Stomach (tissue), 9 donors: ENCODE measurements around the gene NPC1L1. TPM values are rescaled to one million over a fixed set of nuclear protein-coding genes. Genes with fewer than 3 reads are reported as not detected.
"Not testable (repeated sequence)": the region's sequence is repeated elsewhere in the genome, so short reads cannot be mapped to it uniquely, and the experiment has no call there.

Experiments used
- DNase-seq, 2 donors: peaks; one replicate each; pipeline versions ENCODE4 v3.0.0 to v3.0.0-alpha.2; 2013 to 2019
- H3K27ac ChIP-seq, 5 donors: fragments of 200-600 bp in 4 of 5; sonication (generic) in 4 of 5; one replicate each; pipeline ENCODE4 v1.5.1; 2013 to 2019; ENCODE audit warnings: mild to moderate bottlenecking in 1 of 5, moderate library complexity in 1 of 5
- H3K27me3 ChIP-seq, 3 donors: fragments of 200-600 bp; sonication (generic); one replicate each; pipeline ENCODE4 v1.5.1; 2017 to 2019; ENCODE audit warnings: mixed run types in 1 of 3
- H3K36me3 ChIP-seq, 4 donors: fragments of 200-600 bp; sonication (generic); 1 replicate in 3 of 4; 2 replicates in 1 of 4; pipeline ENCODE4 v1.5.1; 2016 to 2019
- H3K4me1 ChIP-seq, 4 donors: fragments of 200-600 bp; sonication (generic); one replicate each; pipeline ENCODE4 v1.5.1; 2016 to 2019
- H3K4me3 ChIP-seq, 4 donors: fragments of 200-600 bp; sonication (generic) in 3 of 4; one replicate each; pipeline ENCODE4 v1.5.1; 2016 to 2019; ENCODE audit warnings: mild to moderate bottlenecking in 1 of 4
- H3K9me3 ChIP-seq, 4 donors: fragments of 200-600 bp; sonication (generic); one replicate each; pipeline ENCODE4 v1.5.1; 2016 to 2019
- EP300 ChIP-seq: sonication (generic); formaldehyde crosslinking; IDR thresholded peaks from one replicate; pipeline ENCODE4 v1.6.1; 2017; ENCODE audit warnings: antibody characterized with exemption
- POLR2A ChIP-seq, 4 donors: fragments of 450-650 bp; IDR thresholded peaks; one replicate each; pipeline ENCODE4 v1.6.1; 2016; ENCODE audit warnings: antibody characterized with exemption in 4 of 4, control low read depth in 2 of 4, mild to moderate bottlenecking in 1 of 4, moderate library complexity in 1 of 4
- POLR2AphosphoS5 ChIP-seq, 3 donors: sonication (generic); formaldehyde crosslinking; IDR thresholded peaks; one replicate each; pipeline ENCODE4 v1.6.1; 2016; ENCODE audit warnings: antibody characterized with exemption in 3 of 3
- WGBS, 5 donors: extraction: QIAGEN DNeasy Blood & Tissue Kit in 3 of 5; methylation state at CpG; one replicate each; pipeline versions ENCODE4 v1.1.5 to v1.1.7; 2013 to 2018; 5-methylcytosine and 5-hydroxymethylcytosine counted together
- intact Hi-C: fragments of 100-400 bp; cut with DNase I; formaldehyde crosslinking; loops from one replicate; pipeline ENCODE4 v1.15.1; 2023; ENCODE audit warnings: low total_unique reads
- polyA plus RNA-seq, 3 donors: library from polyadenylated mRNA; stranded (reverse); fragments of 200-250 nt; gene quantifications; one replicate each; pipeline ENCODE4 v1.2.3, GENCODE V29; 2013
- total RNA-seq, 5 donors: library from RNA; depleted of rRNA; stranded (reverse); fragments of >200 nt; gene quantifications; one replicate each; pipeline versions ENCODE4 v1.1.0 to v1.2.3, GENCODE V29; 2014 to 2016
- TF ChIP-seq, protein P1 (sequence below), 7 experiments: fragments of 450-650 bp in 4 of 7; fragments of 200-600 bp in 3 of 7; sonication (generic) in 3 of 7; IDR thresholded peaks; one replicate each; pipeline ENCODE4 v1.5.1; 2016 to 2019; ENCODE audit warnings: antibody characterized with exemption in 7 of 7, control low read depth in 2 of 7, mild to moderate bottlenecking in 1 of 7
- donor health status: healthy with polysubstance abuse.
- donor health status: Bipolar disorder and iron deficiency.
- donor health status: healthy.

The NPC1L1 gene
- total and polyA plus RNA-seq, 8 donors = 0.12 to 4.9 (median 1.1) TPM; not detected in 3

DNA sequence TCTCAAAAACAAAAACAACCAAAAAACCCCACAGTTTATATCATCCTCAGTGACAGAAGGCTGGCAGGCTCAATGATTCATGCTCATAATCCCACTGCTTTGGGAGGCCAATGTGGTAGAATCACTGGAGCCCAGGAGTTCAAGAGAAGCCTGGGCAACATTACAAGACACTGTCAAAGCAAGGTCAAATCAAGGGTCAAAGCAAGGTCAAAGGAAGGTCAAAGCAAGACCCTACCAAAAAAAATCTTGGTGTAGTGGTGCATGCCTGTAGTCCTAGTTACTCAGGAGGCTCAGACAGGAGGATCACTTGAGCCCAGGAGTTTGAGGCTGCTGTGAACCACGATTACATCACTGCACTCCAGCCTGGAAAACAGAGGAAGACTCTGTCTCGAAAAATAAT, 14.2 kb upstream of the NPC1L1 start:
- intact Hi-C loops = no loop called here
- Histone ChIP-seq H3K4me3 (no peak overlapping the region), H3K4me1 (no peaks in the 10 kb centered on the region), H3K27ac (no peak overlapping the region), H3K36me3 (no peaks in the 10 kb centered on the region), H3K27me3 (no peaks in the 10 kb centered on the region), H3K9me3 (no peaks in the 10 kb centered on the region)
- TF ChIP-seq EP300 (no peak), POLR2AphosphoS5 (IDR thresholded peaks at IDR 0.05) (no peak), POLR2A (IDR thresholded peaks at IDR 0.05) (no peak)
- TF ChIP-seq, protein P1, sequence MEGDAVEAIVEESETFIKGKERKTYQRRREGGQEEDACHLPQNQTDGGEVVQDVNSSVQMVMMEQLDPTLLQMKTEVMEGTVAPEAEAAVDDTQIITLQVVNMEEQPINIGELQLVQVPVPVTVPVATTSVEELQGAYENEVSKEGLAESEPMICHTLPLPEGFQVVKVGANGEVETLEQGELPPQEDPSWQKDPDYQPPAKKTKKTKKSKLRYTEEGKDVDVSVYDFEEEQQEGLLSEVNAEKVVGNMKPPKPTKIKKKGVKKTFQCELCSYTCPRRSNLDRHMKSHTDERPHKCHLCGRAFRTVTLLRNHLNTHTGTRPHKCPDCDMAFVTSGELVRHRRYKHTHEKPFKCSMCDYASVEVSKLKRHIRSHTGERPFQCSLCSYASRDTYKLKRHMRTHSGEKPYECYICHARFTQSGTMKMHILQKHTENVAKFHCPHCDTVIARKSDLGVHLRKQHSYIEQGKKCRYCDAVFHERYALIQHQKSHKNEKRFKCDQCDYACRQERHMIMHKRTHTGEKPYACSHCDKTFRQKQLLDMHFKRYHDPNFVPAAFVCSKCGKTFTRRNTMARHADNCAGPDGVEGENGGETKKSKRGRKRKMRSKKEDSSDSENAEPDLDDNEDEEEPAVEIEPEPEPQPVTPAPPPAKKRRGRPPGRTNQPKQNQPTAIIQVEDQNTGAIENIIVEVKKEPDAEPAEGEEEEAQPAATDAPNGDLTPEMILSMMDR (IDR thresholded peaks at IDR 0.05) = no peak
- 68 to 85% (median 82%) methylated on average over 2 of the region's 2 CpGs for WGBS, 5 donors
- no peak for DNase-seq

DNA sequence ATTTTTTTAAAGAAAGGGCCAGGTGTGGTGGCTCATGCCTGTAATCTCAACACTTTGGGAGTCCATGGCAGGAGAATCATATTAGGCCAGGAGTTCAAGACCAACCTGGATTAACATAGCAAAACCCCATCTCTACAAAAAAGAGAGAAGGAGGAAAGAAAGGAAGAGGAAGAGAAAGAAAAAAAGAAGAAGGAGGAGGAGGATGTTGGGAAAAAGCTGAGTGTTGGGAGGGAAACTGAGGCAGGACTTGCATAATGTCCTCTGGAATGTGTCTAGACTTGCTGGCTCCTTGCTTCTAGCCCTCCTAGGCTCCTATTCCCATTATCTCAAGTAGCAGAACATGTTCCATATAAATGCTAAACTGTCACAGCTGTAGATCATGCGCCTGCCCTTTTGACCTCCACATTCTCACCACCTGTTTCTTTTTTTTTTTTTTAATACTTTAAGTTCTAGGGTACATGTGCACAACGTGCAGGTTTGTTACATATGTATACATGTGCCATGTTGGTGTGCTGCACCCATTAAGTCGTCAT, 11.4 kb upstream of the NPC1L1 start:
- WGBS, 5 donors = 55 to 77% (median 73%) methylated on average over 3 of the region's 3 CpGs
- H3K36me3 ChIP-seq, H3K4me1 ChIP-seq, H3K9me3 ChIP-seq, DNase-seq, intact Hi-C loops, H3K4me3 ChIP-seq, H3K27ac ChIP-seq, H3K27me3 ChIP-seq: not testable (repeated sequence)

DNA sequence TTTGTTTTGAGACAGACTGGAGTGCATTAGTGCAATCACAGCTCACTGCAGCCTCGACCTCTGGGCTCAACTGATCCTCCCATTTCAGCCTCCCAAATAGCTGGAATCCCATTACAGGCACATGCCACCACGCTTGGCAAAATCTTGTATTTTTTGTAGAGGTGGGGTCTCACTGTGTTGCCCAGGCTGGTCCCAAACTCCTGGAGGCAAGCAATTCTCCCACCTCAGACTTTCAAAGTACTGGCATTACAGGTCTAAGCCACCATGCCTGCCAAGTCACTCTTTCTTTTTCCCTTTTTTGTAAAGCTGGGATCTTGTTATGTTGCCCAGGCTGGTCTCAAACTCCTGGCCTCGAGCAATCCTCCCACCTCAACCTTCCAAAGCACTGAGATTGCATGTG, 8.3 kb upstream of the NPC1L1 start:
- H3K36me3 ChIP-seq = no peaks in the 10 kb centered on the region
- no peaks in the 10 kb centered on the region for H3K9me3 ChIP-seq
- DNase-seq = no peak
- H3K4me3 ChIP-seq = no peak overlapping the region
- WGBS, 5 donors = 70 to 79% (median 75%) methylated on average over 3 of the region's 3 CpGs
- no peak overlapping the region for H3K27ac ChIP-seq
- TF ChIP-seq POLR2AphosphoS5 (IDR thresholded peaks at IDR 0.05) = no peak
- TF ChIP-seq, protein P1 (IDR thresholded peaks at IDR 0.05) = no peak
- TF ChIP-seq EP300 = no peak
- TF ChIP-seq POLR2A (IDR thresholded peaks at IDR 0.05) = no peak
- H3K27me3 ChIP-seq = no peaks in the 10 kb centered on the region
- no peaks in the 10 kb centered on the region for H3K4me1 ChIP-seq
- intact Hi-C loops = no loop called here

DNA sequence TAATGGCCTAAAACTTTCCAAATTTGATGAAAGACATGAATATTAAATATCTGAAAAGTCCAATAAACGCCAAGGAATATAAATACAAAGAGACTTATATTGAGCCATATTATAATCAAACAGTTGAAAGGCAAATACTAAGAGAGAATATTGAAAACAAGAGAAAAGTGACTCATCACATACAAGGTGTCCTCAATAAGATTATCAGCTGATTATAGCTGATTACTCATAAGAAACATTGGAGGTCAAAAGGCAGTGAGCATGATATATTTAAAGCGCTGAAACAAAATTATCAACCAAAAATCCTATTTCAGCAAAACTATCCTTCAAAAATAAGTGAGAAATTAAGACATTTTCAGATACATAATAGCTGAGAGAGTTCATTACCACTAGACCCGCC, 7.8 kb upstream of the NPC1L1 start:
- H3K36me3 ChIP-seq = no peaks in the 10 kb centered on the region
- no peaks in the 10 kb centered on the region for H3K9me3 ChIP-seq
- no peak for DNase-seq
- no peaks in the 10 kb centered on the region for H3K4me1 ChIP-seq
- 74 to 88% (median 82%) methylated on average over 3 of the region's 3 CpGs for WGBS, 5 donors
- intact Hi-C loops = no loop called here
- no peak for TF ChIP-seq POLR2A (IDR thresholded peaks at IDR 0.05)
- TF ChIP-seq EP300 = no peak
- TF ChIP-seq, protein P1 (IDR thresholded peaks at IDR 0.05) = no peak
- no peak for TF ChIP-seq POLR2AphosphoS5 (IDR thresholded peaks at IDR 0.05)
- H3K27me3 ChIP-seq = no peaks in the 10 kb centered on the region
- H3K4me3 ChIP-seq = no peak overlapping the region
- H3K27ac ChIP-seq = no peak overlapping the region

DNA sequence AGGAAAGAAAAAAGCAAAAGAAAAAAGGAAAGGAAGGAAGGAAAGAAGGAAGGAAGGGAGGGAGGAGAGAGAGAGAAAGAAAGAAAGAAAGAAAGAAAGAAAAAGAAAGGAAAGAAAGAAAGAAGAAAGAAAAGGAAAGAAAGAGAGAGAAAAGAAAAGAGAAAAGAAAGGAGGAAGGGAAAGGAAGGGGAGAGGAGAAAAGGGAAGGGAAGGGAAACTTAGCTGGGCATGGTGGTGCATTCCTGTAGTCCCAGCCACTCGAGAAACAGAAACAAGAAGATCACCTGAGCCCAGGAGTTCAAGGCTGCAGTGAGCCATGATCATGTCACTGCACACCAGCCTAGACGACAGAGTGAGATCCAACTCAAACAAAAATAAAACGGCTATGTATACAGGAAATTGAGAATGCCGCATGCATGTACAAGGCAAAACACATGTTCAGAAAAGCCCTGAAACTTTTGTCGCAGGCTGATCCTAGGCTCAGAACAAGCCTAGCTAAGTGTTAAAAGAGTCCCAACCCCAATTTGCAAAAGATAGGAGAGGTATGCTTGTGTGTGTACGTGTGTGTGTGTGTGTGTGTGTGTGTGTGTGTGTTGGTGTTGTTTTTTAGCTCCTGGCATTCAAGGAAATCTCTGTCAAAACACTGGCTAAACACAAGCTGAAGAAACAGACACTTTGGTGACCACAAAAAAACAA, 6.6 kb upstream of the NPC1L1 start:
- TF ChIP-seq EP300 = no peak
- no peak for TF ChIP-seq POLR2A (IDR thresholded peaks at IDR 0.05)
- TF ChIP-seq, protein P1 (IDR thresholded peaks at IDR 0.05) = no peak
- no peak for TF ChIP-seq POLR2AphosphoS5 (IDR thresholded peaks at IDR 0.05)
- DNase-seq = peak in 1 of 2 donors; percentile 21
- Histone ChIP-seq H3K9me3 (no peaks in the 10 kb centered on the region), H3K4me1 (peaks cover 0 to 9% (median 4%) of the 10 kb centered on the region in 4 donors), H3K4me3 (no peak overlapping the region), H3K27me3 (no peaks in the 10 kb centered on the region), H3K27ac (no peak overlapping the region), H3K36me3 (no peaks in the 10 kb centered on the region)
- WGBS, 5 donors = 12 to 24% (median 19%) methylated on average over 6 of the region's 6 CpGs
- intact Hi-C loops = no loop called here
